GM12878 (cell line): ENCODE data around the gene ARL2. TPM values are rescaled to one million over a fixed set of nuclear protein-coding genes. Genes with fewer than 3 reads are reported as not detected.

Experiments used
- ATAC-seq: fragments of 200-7000 bp; cut with Tn5 transposase; 3 replicates; pipeline ENCODE4 v1.9.1; 2020; ENCODE audit warnings: mild to moderate bottlenecking, moderate library complexity
- BruUV-seq: library from RNA; stranded (reverse); fragments of 400-500 nt; replicated peaks from 2 replicates; lab custom pipeline; 2021; lab: Mats Ljungman, UMichigan
- CTCF ChIA-PET: fragments of 300-600 bp; sonication (Branson Sonifier 250); formaldehyde crosslinking; extraction: SDS; loops from one replicate; lab custom pipeline; 2021; ENCODE audit warnings: inconsistent platforms; lab: Yijun Ruan, JAX
- POLR2A ChIA-PET: fragments of 350-600 bp; formaldehyde crosslinking; extraction: SDS; loops from one replicate; lab custom pipeline; 2021; ENCODE audit warnings: inconsistent platforms; lab: Charles Lee
- RAD21 ChIA-PET: fragments of 300-600 bp; sonication (Branson Sonifier 250); formaldehyde crosslinking; loops from one replicate; lab custom pipeline; 2023; ENCODE audit warnings: antibody characterized with exemption; ENCODE audit not compliant: unreplicated experiment; lab: Charles Lee
- SMC1A ChIA-PET: fragments of 300-600 bp; sonication (Branson Sonifier 250); formaldehyde crosslinking; loops from one replicate; lab custom pipeline; 2023; ENCODE audit not compliant: unreplicated experiment, uncharacterized antibody; lab: Charles Lee
- DNase-seq: peaks from one replicate; pipeline ENCODE4 v3.0.0-alpha.2; 2011; ENCODE audit warnings: low read depth, low spot score
- FAIRE-seq: peaks from 3 replicates; lab custom pipeline; 2011; peaks lifted over from hg19 to GRCh38; lab: Jason Lieb, UNC
- H2AFZ ChIP-seq: 2 replicates; pipeline ENCODE4 v1.6.0; 2011; ENCODE audit warnings: low read depth, low read length, control low read depth; ENCODE audit not compliant: control insufficient read depth
- H3K27ac ChIP-seq: 2 replicates; pipeline ENCODE4 v1.5.1; 2011; ENCODE audit warnings: control low read depth; ENCODE audit not compliant: control insufficient read depth, insufficient read depth
- H3K27me3 ChIP-seq, 2 experiments: replicated peaks in 1 of 2; 2 replicates each; pipeline versions ENCODE4 v1.6.0 to v1.6.1; 2011; ENCODE audit warnings: low read length in 1 of 2; ENCODE audit not compliant: control insufficient read depth in 2 of 2, insufficient read depth in 2 of 2
- H3K36me3 ChIP-seq, 2 experiments: 2 replicates each; pipeline ENCODE4 v1.5.1; 2011; ENCODE audit warnings: low read length in 1 of 2; ENCODE audit not compliant: control insufficient read depth in 2 of 2, insufficient read depth in 2 of 2
- H3K4me1 ChIP-seq: 2 replicates; pipeline ENCODE4 v1.6.1; 2011; ENCODE audit warnings: mild to moderate bottlenecking, low read length, moderate library complexity, mixed read lengths; ENCODE audit not compliant: control insufficient read depth, insufficient read depth
- H3K4me2 ChIP-seq: 2 replicates; pipeline ENCODE4 v1.6.0; 2011; ENCODE audit warnings: control low read depth; ENCODE audit not compliant: control insufficient read depth, insufficient read depth
- H3K4me3 ChIP-seq: fragments of 200-600 bp; sonication (generic); 2 replicates; pipeline ENCODE4 v1.5.1; 2016
- H3K79me2 ChIP-seq: 2 replicates; pipeline ENCODE4 v1.6.0; 2011; ENCODE audit warnings: low read length; ENCODE audit not compliant: control insufficient read depth, insufficient read depth
- H3K9ac ChIP-seq: 2 replicates; pipeline ENCODE4 v1.8.0; 2011; ENCODE audit warnings: low read length, control low read depth, mixed read lengths; ENCODE audit not compliant: control insufficient read depth, insufficient read depth
- H3K9me3 ChIP-seq: replicated peaks from 3 replicates; pipeline ENCODE4 v1.5.1; 2011; ENCODE audit warnings: mild to moderate bottlenecking, low read length; ENCODE audit not compliant: control insufficient read depth, insufficient read depth
- H4K20me1 ChIP-seq: 2 replicates; pipeline ENCODE4 v1.6.0; 2011; ENCODE audit not compliant: control insufficient read depth, insufficient read depth
- CHD1 ChIP-seq: IDR thresholded peaks from 2 replicates; pipeline ENCODE4 v1.6.1; 2012; ENCODE audit warnings: low read depth, low read length, improper control_type of control experiment
- FOS ChIP-seq: IDR thresholded peaks from 3 replicates; pipeline ENCODE4 v1.6.1; 2011; ENCODE audit warnings: borderline replicate concordance; ENCODE audit not compliant: insufficient read length; ENCODE audit errors: extremely low read depth
- HDGF ChIP-seq: fragments of 450-650 bp; IDR thresholded peaks from 2 replicates; pipeline ENCODE4 v1.6.1; 2016; ENCODE audit warnings: antibody characterized with exemption
- IRF5 ChIP-seq: fragments of 450-650 bp; IDR thresholded peaks from 2 replicates; pipeline ENCODE4 v1.6.1; 2017; ENCODE audit warnings: borderline replicate concordance
- MYB ChIP-seq: fragments of 150-350 bp; IDR thresholded peaks from 2 replicates; pipeline ENCODE4 v1.6.1; 2014; ENCODE audit warnings: mild to moderate bottlenecking, low read depth, low read length, borderline replicate concordance
- POLR2A ChIP-seq: IDR thresholded peaks from 2 replicates; pipeline ENCODE4 v1.6.1; 2011; ENCODE audit warnings: low read depth, mild to moderate bottlenecking, low read length
- SMAD1 ChIP-seq: fragments of 450-650 bp; IDR thresholded peaks from 2 replicates; pipeline ENCODE4 v1.6.1; 2018; ENCODE audit warnings: mild to moderate bottlenecking, low read depth; ENCODE audit not compliant: partially characterized antibody
- SMAD5 ChIP-seq: IDR thresholded peaks from 2 replicates; pipeline ENCODE4 v1.6.1; 2016; ENCODE audit warnings: antibody characterized with exemption, low read depth
- SMC3 ChIP-seq: IDR thresholded peaks from 2 replicates; pipeline ENCODE4 v1.6.1; 2011; ENCODE audit warnings: low read length, improper control_type of control experiment, borderline replicate concordance
- SP1 ChIP-seq: IDR thresholded peaks from one replicate; pipeline ENCODE4 v1.6.1; 2011; ENCODE audit warnings: low read depth, low read length
- TBL1XR1 ChIP-seq: IDR thresholded peaks from 2 replicates; pipeline ENCODE4 v1.6.1; 2012; ENCODE audit warnings: low read depth, low read length, improper control_type of control experiment
- WRNIP1 ChIP-seq: IDR thresholded peaks from 2 replicates; pipeline ENCODE4 v1.6.1; 2011; ENCODE audit warnings: low read depth, low read length, improper control_type of control experiment, borderline replicate concordance
- ZBTB11 ChIP-seq: fragments of 450-650 bp; formaldehyde crosslinking; IDR thresholded peaks from 2 replicates; pipeline ENCODE4 v1.5.0; 2022; ENCODE audit warnings: mild to moderate bottlenecking, missing genetic modification characterization
- ZNF24 ChIP-seq: fragments of 450-650 bp; IDR thresholded peaks from 2 replicates; pipeline ENCODE4 v1.6.1; 2017; ENCODE audit warnings: antibody characterized with exemption, mild to moderate bottlenecking
- WGBS: methylation state at CpG from one replicate; pipeline ENCODE4 v1.1.6; 2016; ENCODE audit warnings: low lambda C conversion rate; ENCODE audit not compliant: insufficient replicate concordance, insufficient coverage; ENCODE audit errors: missing lambda C conversion rate; 5-methylcytosine and 5-hydroxymethylcytosine counted together
- in situ Hi-C: fragments of 300-500 bp; cut with MboI; formaldehyde crosslinking; loops from 9 replicates; pipeline ENCODE4 v1.14.3; 2018; ENCODE audit warnings: mixed read lengths
- intact Hi-C: fragments of 100-400 bp; cut with micrococcal nuclease; formaldehyde crosslinking; loops from one replicate; pipeline ENCODE4 v1.14.2; 2022; ENCODE audit not compliant: unreplicated experiment
- polyA plus RNA-seq, 11 experiments: library from polyadenylated mRNA; depleted of rRNA in 4 of 11; unstranded in 6 of 11; stranded (reverse) in 5 of 11; fragments of >200 nt; fragmentation: Nextera tagmentation in 4 of 11; fragmentation: Illumina TruSeq in 1 of 11; extraction: Ambion mirVana in 4 of 11; extraction: Trizol in 1 of 11; gene quantifications; 1 replicate in 1 of 11; 2 replicates in 10 of 11; pipeline versions ENCODE4 v1.2.1 to v1.2.3, GENCODE V29; 2011 to 2016; ENCODE audit warnings: inconsistent platforms in 2 of 11, missing spikeins in 2 of 11, low read depth in 1 of 11
- total RNA-seq, 4 experiments: library from RNA; depleted of rRNA in 3 of 4; stranded (reverse); fragments of >200 nt in 3 of 4; fragmentation: Illumina TruSeq in 1 of 4; extraction: Trizol in 1 of 4; gene quantifications; 2 replicates each; pipeline versions ENCODE4 v1.2.1 to v1.2.3, GENCODE V29; 2013 to 2021

The ARL2 gene
- total and polyA plus RNA-seq, 10 of the 15 experiments (the other 5 are each of a cell fraction or from before 2014, with no cell fraction given) = 4.1 to 138 (median 73.4) TPM

- H2AFZ ChIP-seq = no peak overlapping the region
- H3K4me1 ChIP-seq = peaks cover 8% of the 10 kb centered on the region
- in situ Hi-C loops (no loop called here), intact Hi-C loops (no loop called here)
- no TSS peak for BruUV-seq
- H3K4me3 ChIP-seq = no peak overlapping the region
- FAIRE-seq (no peak), ATAC-seq (no peak), DNase-seq (no peak)
- ChIA-PET SMC1A (interaction anchor here (1.3 kb wide), 1 partner anchor 13 kb away, joined by 4 read pairs; no protein-coding TSS in a partner anchor), CTCF (interaction anchor here (1.0 to 3.9 kb wide), 4 partner anchors 15 to 150 kb away, joined by 3 to 20 read pairs (median 4); partner anchors contain the start of gene ARL2), RAD21 (interaction anchor here (3.0 kb wide), 1 partner anchor 150 kb away, joined by 19 read pairs; no protein-coding TSS in a partner anchor), POLR2A (interaction anchor here (0.7 to 1.9 kb wide), 3 partner anchors 114 to 143 kb away, joined by 3 to 5 read pairs (median 3); partner anchors contain the start of genes FAU and MRPL49)
- 37% methylated on average over 9 of the region's 9 CpGs for WGBS
- no peak overlapping the region for H3K9ac ChIP-seq
- H3K27ac ChIP-seq = no peak overlapping the region
- no peaks in the 10 kb centered on the region for H3K79me2 ChIP-seq
- no peaks in the 10 kb centered on the region; a peak in 1 of 4 replicates for H3K27me3 ChIP-seq
- no peaks in the 10 kb centered on the region for H4K20me1 ChIP-seq
- no peaks in the 10 kb centered on the region for H3K9me3 ChIP-seq
- H3K4me2 ChIP-seq = no peak overlapping the region
- H3K36me3 ChIP-seq = no peaks in the 10 kb centered on the region
- no peak for TF ChIP-seq SP1
- TF ChIP-seq FOS = no peak
- no peak for TF ChIP-seq IRF5
- TF ChIP-seq SMC3 = no peak
- no peak for TF ChIP-seq MYB
- no peak for TF ChIP-seq SMAD1
- no peak for TF ChIP-seq CHD1
- TF ChIP-seq POLR2A = no peak
- TF ChIP-seq SMAD5 = no peak
- no peak for TF ChIP-seq TBL1XR1
- TF ChIP-seq WRNIP1 = no peak
- no peak for TF ChIP-seq HDGF
- no peak for TF ChIP-seq ZNF24
- TF ChIP-seq ZBTB11 (CRISPR knock-in tag) = no peak
These were observed 15.1 kb upstream of the ARL2 start for GRCh38 chr11:64998690-64999431.
